ENCODE measurements around the gene KRT33B. TPM values are rescaled to one million over a fixed set of nuclear protein-coding genes. Genes with fewer than 3 reads are reported as not detected.

Gene KRT33B
- total RNA-seq, 1 experiment from 2014 or later = not detected

GRCh38 chr17:41366070-41366469 lies 3.5 kb downstream of the KRT33B start:
- ATAC-seq (no peak), DNase-seq (ENCODE audit: low spot score) (no peak)
- Mint-ChIP-seq H3K36me3 (no peaks in the 10 kb centered on the region), H3K4me1 (no peaks in the 10 kb centered on the region), H3K27me3 (ENCODE audit: low read depth) (no peaks in the 10 kb centered on the region), H3K27ac (no peak overlapping the region), H3K4me3 (no peak overlapping the region), H3K9me3 (peaks cover 9% of the 10 kb centered on the region)
- ChIA-PET CTCF (interaction anchor here (1.0 to 1.5 kb wide), 2 partner anchors 47 to 183 kb away, joined by 3 to 7 read pairs; no protein-coding TSS in a partner anchor), POLR2A (no interaction called here)
- TF ChIP-seq MAX (CRISPR knock-in tag; IDR thresholded peaks at IDR 0.05) (no peak), ZNF423 (CRISPR knock-in tag; IDR thresholded peaks at IDR 0.05) (no peak), NR1H2 (CRISPR knock-in tag; IDR thresholded peaks at IDR 0.05) (no peak), ETV6 (CRISPR knock-in tag; IDR thresholded peaks at IDR 0.05) (no peak), ZNF512 (CRISPR knock-in tag; IDR thresholded peaks at IDR 0.05; ENCODE audit: borderline replicate concordance) (no peak), GABPB1 (CRISPR knock-in tag; IDR thresholded peaks at IDR 0.05) (no peak), PREB (CRISPR knock-in tag; IDR thresholded peaks at IDR 0.05; ENCODE audit: borderline replicate concordance) (no peak), FOXP4 (CRISPR knock-in tag; IDR thresholded peaks at IDR 0.05) (no peak), ATF1 (CRISPR knock-in tag; IDR thresholded peaks at IDR 0.05) (no peak)

- no peak for DNase-seq (ENCODE audit: low spot score)
- Mint-ChIP-seq H3K9me3 (peaks cover 15% of the 10 kb centered on the region), H3K27ac (no peak overlapping the region), H3K4me1 (no peaks in the 10 kb centered on the region), H3K4me3 (no peak overlapping the region), H3K36me3 (no peaks in the 10 kb centered on the region), H3K27me3 (ENCODE audit: low read depth) (peaks cover 5% of the 10 kb centered on the region; the same call in 1 of the 2 replicates)
- no peak for ATAC-seq
- ChIA-PET POLR2A (no interaction called here), CTCF (no interaction called here)
- TF ChIP-seq NFATC4 (CRISPR knock-in tag; IDR thresholded peaks at IDR 0.05) (no peak), ZMAT4 (CRISPR knock-in tag; IDR thresholded peaks at IDR 0.05) (no peak), TP53 (CRISPR knock-in tag; IDR thresholded peaks at IDR 0.05) (no peak)
Observed at GRCh38 chr17:41363881-41364280, 5.7 kb downstream of the KRT33B start.

- no peaks in the 10 kb centered on the region for H3K4me1 Mint-ChIP-seq
- ChIA-PET POLR2A (no interaction called here), CTCF (interaction anchor here (1.1 kb wide), 1 partner anchor 189 kb away, joined by 3 read pairs; no protein-coding TSS in a partner anchor)
- TF ChIP-seq CREB1 (CRISPR knock-in tag; IDR thresholded peaks at IDR 0.05) (no peak), USF1 (CRISPR knock-in tag; IDR thresholded peaks at IDR 0.05) (no peak), IRF2 (CRISPR knock-in tag; IDR thresholded peaks at IDR 0.05; ENCODE audit: borderline replicate concordance, low read depth) (no peak), STAT6 (CRISPR knock-in tag; conservative IDR thresholded peaks at IDR 0.05; ENCODE audit: low read depth) (no peak), FOXP1 (CRISPR knock-in tag; IDR thresholded peaks at IDR 0.05; ENCODE audit: borderline replicate concordance) (no peak), CBFB (CRISPR knock-in tag; IDR thresholded peaks at IDR 0.05; ENCODE audit: low read depth) (no peak), ZNF416 (CRISPR knock-in tag; IDR thresholded peaks at IDR 0.05) (no peak)
- ATAC-seq = no peak
- no peak for DNase-seq (ENCODE audit: low spot score)
- no peak overlapping the region for H3K27ac Mint-ChIP-seq
- no peaks in the 10 kb centered on the region for H3K36me3 Mint-ChIP-seq
- no peak overlapping the region for H3K4me3 Mint-ChIP-seq
- H3K27me3 Mint-ChIP-seq (ENCODE audit: low read depth) = peaks cover 5% of the 10 kb centered on the region
- H3K9me3 Mint-ChIP-seq = peaks cover 22% of the 10 kb centered on the region
Observed at GRCh38 chr17:41360296-41360995, 9.2 kb downstream of the KRT33B start.

Measured in WTC11 (cell line).